CD4-positive, alpha-beta T cell treated with Interleukin-17A for 4 hours (primary cell): ENCODE data around the gene PACRG.

Source experiments
- DNase-seq: peaks from one replicate; pipeline ENCODE4 v3.0.0-alpha.2; 2020; ENCODE audit warnings: mixed read lengths

PACRG gene

DNA sequence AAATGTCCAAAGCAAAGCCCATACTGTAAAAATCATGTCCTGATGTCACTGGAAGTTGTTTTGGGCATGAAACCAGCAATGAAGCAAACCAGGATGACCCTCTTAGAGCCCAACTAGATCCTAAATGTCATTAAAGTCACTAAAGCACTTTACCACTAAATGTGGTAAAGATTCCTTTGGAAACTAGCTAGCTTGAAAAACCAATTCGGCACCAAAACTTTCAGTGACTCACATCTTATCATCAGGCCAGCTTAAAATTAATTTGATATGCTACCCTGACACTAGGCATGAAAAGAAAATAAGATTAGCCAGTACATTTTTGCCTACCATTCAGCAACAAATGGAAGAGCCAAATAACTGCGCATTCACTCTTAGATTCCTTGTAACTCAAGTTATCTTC, 145.8 kb downstream of the PACRG start:
- DNase-seq: no peak

DNA sequence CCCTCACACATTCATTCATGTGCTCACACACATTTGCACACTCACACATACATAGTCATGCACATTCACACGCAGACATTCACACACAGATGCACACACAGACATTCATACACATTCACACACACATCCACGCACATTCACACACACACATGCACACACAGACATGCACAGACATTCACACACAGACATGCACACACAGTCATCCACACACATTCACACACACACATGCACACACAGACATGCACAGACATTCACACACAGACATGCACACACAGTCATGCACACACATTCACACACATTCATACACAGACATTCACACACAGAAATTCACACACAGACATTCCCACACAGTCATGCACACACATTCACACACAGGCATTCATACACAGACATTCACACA, 147.3 kb downstream of the PACRG start:
- no peak for DNase-seq

DNA sequence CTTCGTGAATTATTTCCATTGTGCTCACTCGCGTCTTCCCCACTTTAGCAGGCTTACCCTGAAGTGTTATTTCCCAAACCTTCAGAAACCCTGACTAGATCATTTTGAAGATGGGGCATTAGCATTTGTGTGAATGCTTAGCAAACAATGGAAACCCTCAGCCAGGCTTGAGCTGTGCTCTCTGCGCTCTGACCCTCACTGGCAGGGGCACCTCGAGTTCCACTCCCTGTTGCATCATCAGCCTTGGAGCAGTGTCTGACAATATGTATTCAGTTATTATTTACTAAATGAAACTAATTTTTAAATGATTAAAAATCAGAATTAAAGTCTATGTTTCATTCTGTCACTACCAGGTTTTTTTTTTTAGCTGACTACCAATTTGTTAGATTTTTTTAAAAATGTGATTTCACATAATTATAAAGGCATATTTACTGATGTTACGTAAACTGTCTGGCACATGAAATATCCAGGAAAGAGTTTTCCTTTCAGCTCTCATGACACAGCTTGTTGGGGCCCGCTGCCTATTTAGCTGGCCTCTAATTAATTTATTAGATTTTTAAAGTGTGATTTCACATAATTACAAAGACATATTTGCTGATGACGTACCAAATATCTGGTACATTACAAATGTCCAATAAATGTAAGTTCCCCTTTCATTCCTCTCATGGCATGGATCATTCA, 155.2 kb downstream of the PACRG start:
- no peak for DNase-seq

DNA sequence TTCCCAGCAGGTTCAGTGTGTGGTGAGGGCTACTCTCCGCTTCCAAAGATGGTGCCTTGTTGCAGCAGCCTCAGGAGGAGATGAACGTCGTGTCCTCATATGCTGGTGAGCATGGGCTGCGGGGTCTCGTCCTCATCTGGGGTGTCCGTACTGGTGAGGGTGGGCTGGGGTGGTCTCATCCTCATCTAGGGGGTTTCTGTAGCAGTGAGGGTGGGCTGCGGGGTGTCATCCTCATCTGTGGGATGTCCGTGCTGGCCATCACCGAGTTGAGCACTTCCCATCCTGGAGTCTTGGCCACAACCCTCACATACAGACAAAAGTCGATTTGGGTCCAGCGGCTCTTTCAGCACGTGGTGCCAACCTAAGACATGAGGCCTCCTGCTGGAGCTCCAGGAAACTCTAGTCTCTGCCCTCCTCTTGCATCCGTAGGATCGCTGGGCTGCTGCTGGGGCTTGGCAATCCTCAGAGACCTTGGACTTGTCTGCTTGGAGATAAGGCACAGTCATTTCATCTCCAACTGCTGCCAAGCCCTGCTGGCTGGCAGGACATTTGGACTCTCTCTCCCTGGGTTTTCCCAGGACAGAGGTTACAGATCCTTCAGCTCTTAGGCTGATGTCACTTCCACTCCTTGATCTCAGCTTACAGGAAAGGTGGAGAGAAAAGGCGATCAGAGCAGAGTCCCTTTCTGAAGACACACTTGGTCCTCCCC, 160.4 kb downstream of the PACRG start:
- DNase-seq: no peak

DNA sequence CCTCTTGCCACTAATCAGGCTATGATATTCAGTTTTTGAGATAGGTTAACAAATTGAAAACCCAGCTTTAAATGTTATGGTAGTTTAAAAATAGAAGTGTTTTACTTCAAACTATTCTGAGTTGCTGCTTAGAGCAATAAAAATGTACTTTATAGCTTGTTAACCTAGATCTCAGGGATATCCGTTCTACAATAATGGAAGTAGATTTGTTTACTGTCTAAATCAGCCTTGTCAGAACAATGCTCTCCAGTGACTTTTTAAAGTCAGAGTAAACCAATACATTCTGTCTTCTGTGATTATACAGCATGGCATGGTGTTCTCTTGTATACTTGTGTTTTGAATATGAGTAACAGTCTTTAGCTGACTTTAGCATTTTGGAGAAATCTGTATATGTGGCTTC, 161.5 kb downstream of the PACRG start:
- DNase-seq: no peak

DNA sequence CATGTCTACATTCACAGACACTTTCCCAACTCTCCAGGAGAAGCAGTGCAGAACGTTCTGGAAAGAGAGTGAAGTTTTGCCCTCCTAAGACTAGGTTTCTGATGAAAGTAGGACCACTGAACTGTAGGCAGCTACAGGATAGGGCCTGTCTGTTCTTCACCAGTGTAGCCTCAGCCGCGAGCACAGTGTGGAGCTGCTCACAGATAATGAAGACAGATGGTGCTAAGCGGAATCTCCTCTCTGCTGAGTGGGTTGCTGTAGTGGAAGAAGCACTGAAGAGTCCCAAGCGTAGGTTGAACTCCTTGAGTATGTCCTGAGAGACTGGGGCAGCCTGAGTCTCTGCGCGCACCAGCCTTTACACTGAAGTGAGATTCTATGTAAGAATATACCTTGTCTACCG, 170.2 kb downstream of the PACRG start:
- DNase-seq: no peak

DNA sequence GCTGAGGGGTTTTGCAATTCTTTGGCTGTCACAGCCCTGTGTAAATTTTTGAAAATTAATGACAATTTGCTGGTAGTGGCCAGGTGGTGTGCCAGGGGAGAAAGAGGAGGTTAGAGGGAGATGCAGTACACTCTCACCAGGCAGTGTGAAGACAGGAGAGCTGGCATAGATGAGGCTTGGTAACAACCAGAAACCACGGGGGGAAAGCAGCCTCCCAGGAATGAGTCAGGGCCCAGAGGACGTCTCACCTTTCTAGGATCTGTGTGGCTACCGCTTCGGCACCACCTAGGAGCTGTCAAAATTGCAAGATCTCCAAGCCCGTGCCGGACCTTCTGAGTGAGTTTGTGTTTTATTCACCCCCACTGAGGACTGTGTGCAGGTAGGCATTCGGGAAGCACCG, 171.4 kb downstream of the PACRG start:
- no peak for DNase-seq

DNA sequence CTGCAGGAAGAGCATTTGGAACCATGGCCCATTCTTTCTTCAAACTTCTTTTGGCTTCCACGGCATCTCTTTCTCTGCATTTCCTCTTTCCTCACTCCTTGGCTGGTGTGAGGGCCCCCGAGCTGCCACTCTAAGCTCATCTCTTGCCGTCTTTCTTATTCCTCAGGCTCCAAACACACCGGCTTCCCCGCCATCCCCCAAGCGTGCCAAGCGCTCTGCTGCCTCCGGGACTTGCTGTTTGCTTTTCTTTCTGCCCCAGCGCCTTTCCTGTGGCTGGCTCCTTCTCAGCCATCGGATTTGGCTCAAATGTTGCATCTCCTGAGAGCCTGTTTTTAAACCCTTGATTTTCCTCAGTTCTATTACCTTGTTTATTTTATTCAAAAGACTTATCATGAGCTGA, 172.7 kb downstream of the PACRG start:
- DNase-seq: no peak

DNA sequence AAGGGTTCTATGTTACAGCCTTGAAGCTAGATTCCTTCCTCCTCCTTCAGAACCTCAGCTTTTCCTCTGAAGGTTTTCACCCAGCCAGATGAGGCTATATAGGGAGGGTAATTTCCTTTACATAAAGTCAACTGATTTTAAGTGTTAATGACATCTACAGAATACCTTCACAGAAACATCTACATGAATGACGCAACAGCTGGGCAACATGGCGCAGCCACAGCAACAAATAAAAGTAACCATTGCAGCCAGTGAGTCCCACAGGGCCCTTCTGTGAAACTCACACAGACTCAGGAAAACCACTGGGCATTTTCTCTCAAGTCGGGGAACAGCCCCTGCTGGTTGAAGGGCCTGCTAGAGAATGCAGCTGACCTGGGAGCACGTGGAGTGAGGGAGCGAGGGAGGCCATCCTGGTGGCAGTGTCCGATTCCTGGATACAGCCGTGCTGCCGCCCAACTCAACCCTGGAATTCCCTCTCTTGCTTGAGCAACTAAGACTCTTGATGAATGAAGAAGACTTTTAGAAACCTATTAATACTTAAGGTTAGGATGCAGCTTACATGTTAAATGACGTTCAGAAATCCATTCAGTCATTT, 176.4 kb downstream of the PACRG start:
- DNase-seq: no peak

DNA sequence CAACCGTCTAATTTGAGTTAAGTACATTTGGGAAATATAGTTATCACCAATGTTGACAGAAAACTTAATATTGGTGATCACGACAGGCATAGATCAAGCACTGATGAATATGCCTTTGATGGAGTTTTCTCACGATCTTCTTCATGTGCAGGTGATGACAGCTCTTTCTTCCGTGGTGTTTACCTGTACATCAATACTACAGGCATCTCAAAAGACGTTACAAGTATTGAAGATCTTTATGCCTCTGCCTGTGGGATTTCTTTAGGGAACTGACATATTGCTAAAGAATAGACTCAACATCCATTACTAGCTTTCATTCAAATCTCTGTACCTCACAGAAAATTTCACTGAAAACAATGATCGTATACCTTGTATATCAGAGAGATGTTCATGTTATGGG, 178.7 kb downstream of the PACRG start:
- DNase-seq: no peak

DNA sequence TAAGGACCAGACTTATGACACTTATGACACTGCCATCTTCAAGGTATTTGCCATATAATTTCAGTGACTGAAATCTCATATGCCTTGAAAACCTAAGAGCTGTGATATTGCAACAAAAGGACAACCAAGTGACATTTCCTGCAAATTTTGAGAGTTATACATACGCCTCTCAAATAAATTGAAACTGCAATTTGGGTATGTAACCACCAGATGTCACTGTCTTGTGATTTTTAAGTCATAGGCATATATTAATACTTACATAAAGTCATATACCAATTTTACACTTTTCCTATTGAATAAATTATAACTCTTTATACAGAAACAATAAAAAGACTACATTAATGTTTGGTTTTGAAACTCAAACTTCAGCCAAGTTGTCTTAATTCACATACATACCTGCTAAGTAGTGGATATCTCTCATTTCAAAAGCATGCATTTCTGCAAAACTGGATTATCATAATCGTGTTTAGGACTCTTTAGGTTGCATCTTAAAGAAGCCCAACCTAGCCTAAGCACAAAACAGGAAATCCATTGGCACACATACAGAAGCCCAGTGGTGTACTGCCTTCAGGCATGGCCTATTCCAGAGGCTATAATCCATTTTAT, 180.2 kb downstream of the PACRG start:
- DNase-seq: no peak

DNA sequence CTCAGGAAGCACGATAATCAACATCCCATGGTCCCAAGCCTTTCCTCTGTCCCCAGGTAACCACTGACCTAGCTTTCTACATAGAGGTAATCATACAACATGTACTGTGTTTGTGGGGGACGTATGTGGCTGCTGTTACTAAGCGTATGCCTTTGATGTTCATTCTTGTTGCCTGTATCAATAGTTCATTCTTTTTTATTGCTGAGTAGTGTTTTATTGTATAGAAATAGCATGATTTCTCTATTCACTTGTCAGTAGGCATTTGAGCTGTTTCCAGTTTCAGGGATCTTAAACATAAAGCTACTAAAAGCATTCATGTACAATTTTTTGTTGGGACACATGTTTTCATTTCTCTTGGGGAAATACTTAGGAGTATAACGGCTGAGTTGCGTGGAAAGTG, 185.4 kb downstream of the PACRG start:
- DNase-seq: no peak

DNA sequence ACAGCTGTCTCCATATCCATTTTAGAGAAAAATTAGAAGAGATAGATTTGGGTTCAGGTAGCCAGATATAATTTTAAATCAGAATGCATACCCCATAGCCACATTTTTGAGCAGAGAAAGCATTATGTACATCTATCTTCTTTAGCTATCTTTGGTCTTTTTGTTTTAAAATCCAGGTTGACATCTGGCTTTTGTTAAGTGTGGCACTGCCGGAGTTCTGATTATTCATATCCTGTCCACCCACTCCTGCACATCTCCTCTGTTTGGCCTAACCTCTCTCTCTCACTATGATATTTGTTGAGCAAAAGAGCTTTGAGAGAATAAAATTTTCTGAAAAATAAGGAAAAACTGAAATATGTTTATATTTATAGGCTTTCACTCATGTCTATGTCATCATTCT, 189.7 kb downstream of the PACRG start:
- DNase-seq: no peak

DNA sequence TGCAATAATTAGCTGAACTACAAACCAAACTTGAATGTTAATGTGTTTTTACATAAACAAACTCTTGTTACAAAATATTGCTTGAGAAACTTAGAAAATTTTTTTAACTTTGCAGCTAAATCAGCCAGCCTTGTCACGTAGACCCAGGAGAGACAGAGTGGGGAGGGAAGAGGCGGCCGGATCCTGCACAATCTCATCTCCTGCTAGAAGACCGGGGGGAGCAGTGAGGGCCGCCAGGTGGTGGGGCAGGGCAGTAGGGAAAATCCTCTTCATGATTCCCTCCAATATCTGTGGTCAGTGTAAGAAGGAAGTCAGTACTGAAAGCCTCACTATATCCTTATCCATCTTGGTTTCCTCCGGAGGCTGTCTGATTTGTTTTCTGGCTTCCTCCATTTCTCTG, 193.3 kb downstream of the PACRG start:
- no peak for DNase-seq

DNA sequence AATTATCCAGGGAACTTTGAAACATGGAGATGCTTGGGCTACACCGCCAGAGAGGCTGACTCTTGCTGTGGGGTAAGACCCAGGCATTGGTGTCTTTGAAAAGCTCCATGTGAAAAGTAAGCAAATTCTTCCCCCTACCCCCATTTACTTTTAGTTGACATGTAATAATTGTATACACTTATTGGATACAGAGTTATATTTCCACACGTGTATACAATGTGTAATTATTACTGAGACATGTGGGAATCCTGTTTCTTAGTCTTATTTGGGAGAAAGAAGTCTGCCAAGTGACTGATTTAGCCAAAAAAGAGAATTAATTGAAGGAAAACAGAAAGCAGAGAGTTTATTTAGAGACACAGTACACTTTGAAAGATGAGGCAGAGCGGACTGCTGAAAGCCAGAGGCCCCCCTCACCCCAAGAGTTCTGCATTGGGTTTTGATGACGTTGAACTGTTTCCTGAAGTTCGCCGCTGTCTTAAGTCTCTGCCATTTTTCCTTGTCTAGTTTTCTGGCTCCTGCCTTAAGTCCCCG, 193.8 kb downstream of the PACRG start:
- no peak for DNase-seq

DNA sequence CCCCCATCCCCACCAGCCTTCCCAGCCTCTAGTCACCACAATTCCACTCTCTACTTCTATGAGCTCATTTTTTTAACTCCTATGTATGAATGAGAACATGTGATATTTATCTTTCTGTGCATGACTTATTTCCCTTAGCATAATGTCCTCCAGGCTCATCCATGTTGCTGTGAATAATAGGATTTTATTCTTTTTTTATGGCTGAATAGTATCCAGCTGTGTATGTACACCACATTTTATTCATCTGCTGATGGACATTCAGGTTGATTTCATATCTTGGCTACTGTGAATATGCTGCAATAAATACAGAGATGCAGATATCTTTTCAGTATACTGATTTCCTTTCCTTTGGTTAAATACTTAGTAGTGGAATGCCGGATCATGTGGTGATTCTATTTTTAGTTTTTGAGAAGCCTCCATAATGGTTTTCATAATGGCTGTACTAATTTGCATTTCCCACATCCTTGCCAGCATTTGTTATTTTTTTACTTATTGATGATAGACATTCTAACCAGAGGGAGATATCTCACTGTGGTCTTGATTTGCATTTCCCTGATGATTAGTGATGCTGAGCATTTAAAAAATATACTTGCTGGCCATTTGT, 194.9 kb downstream of the PACRG start:
- DNase-seq: no peak

DNA sequence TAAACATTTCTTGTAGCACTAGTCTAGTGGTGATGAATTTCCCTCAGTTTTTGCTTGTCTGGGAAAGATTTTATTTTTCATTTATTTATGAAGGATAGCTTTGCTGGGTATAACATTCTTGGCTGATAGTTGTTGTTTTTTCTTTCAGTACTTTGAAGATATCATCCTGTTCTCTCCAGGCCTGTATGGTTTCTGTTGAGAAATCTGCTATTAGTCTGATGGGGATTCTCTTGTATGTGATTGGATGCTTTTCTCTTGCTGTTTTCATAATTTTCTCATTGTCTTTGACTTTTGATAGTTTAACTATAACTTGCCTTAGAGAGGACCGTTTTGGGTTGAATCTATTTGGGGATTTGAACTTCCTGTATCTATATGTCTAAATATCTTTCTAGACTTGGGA, 207.1 kb downstream of the PACRG start:
- no peak for DNase-seq

DNA sequence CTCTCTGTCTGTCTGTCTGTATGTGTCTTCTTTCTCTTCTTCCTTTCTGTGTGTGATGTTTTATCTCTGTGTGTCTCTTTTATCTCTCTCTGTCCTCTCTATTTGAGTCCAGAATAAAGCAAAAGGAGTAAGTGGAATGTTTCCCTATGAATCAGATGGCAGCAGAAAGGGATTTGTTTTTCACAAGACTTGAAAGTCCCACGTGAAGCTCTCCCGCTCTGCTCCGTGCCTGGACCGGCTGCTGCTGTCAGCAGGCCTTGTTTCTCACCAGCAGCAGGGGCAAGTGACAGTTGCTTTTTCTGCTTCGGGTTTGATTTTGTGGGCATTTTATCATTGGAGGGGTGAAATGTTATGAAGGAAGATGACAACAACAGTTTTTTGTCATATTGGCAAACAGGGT, 212.7 kb downstream of the PACRG start:
- DNase-seq: no peak

DNA sequence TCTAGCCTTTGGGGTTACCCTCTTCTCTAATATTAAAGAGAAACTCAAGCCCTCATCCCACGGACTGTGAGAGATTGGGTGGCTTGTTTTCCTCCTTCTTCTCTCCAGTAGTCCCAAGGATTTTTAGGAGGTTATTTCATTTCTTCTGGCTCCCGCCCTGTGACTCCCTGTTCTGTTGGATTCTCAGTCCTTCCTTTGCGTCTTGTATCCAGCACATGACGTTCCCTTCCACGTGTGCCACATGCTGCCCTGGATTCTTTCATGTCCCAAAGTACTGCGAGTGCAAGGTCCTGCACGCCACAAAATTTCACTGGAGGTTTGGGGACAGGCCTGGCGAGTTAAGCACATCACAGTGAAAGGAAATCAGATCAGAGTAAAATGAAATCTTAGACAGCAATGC, 213.4 kb downstream of the PACRG start:
- DNase-seq: no peak

DNA sequence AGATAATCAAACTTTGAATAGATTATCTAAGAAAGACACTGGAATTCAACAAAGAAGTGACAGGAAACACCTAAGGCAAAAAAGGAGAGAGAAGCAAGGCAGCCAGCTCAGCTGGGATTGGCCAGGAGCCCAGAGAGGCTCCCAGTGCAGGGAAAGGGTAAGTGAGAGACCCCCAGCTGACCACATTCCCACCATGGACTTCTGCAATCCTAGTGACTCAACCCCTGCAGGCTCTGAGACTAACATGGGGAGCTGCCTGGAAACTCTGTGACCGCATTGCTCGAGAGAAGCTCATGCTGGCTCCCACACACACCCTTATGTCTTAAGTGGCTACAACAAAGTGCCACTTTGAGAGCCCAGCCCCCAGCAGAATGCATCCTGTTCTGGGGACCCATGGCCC, 215.1 kb downstream of the PACRG start:
- DNase-seq: no peak

DNA sequence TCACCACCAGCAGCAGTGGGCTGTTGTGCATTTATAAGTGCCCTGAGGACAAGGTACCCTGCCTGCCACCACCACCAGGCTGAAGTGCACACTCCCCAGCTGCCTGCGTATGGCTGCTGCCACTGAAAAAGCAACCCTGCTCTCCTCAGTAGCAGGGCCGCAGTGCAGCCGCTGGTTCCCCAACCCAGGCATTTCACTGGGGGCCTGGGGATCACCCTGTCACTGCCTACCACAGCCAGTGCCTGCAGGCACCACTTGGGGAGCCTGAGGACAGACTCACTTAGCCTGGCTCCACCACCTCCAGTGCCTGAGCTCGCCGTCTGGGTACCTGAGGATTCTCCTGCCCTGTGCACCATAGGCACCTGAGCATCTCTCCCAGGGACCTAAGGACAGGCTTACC, 215.6 kb downstream of the PACRG start:
- DNase-seq: no peak

DNA sequence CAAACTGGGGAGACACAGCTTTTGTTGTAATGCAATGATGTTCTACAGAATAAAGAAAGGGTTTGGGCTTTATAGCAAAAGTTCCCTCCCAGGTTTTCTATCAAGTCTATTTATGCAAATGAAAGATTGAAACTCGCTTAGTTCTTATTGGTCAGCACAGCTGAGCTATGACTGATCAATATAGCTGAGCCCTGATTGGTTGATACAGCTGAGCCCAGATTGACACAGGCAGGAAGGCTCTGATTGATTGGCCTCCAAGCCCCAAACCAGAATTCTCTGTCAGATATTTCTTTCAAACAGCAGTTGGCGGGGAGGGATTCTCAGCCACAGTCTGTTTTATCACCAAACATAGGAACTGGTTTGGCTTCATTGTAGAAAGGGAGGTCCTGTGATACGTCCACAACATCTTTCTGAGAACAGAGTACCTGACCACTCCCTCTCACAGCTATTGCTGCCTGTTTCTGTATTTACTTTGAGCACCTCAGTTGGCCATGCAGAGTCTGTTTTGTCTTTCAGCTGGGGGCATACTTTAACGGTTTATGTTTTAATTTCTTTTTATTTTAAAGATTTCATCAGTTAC, 223.5 kb downstream of the PACRG start:
- DNase-seq: no peak

DNA sequence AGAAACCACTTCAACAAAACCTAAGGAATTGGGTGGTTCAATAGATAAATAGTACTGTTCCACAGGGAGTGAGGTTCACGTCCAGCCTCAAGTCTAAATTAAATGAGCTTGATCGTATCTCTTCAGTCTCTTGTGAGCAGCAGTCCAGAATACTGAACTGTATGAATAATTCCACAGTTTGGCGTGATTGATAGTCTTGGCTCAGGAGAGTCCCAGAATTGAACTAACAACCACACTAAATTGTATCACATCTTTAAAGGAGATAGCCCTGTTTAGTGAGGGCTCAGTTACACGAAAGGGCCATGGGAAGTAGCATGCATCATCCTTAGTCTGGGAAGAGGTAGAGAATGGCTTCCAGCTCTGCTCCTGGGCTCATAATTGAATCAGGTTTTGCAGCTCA, 224.6 kb downstream of the PACRG start:
- no peak for DNase-seq
